IPS-NIHi7 (cell line): ENCODE results near the gene FMN2.
A peak's percentile ranks its signal among the peaks of the same experiment; 100 is the strongest.

Source experiments
- DNase-seq: peaks from one replicate; pipeline ENCODE4 v3.0.0; 2012; ENCODE audit warnings: mixed read lengths; ENCODE audit errors: extremely low spot score

The FMN2 gene

DNA sequence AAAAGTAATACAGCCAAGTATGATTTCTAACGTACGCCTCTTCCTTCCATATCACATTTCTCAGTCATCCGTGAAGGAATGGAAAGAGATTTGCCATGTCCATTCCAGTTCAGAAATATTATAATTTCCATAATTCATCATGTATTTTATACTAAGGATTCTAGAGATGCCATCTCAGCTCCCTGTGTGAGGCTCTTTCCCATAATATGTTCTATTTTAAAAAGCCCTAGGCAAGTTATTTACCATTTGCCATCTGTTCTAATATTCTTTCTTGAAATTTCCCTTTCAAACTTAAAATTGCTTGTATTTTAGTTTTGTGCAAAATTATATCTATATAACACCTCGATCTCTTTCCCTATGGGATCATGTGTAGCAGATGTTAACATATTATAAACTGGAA is 106.7 kb downstream of the FMN2 start:
- DNase-seq: no peak

DNA sequence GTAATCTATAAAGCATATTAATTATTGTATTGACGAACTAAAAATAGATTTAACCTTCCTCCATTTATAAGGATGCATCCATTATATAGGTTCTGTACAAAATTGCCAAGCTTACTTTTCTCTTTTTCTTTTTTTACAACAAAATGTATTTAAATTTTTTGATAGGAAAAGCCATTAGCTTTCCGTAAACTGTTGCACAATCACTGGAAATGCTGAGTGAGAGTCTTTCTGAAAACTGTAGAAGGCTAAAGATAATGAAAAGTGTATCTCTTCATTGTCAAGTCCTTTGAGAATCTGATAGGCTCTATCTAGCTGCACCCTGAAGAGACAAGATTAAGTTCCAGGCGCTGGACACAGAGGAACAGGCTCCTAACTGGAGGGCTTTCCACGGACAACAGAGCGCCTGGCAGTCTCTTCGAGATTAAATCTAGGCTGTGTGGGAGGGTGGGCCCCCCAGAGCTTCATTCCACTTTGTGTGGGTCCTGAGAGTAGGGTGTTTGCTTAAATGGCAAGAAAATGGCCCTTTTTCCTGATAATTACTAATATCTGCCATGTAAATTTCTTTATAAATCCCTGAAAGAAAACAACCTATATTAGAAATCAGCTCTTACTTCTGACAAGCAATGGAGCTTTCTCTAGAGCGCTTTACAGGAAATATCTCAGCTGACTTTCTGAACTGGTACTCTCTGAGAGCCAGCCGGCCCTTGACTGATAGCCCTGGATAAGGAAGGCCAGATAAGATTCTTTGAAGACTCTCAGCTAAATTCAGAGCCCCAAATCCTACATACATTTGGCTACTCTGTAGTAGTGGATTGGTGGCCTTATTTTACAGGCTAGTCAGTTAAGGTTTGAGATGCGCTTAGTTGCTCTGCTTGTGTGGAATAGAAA is 108.3 kb downstream of the FMN2 start:
- DNase-seq: peak; percentile 20

DNA sequence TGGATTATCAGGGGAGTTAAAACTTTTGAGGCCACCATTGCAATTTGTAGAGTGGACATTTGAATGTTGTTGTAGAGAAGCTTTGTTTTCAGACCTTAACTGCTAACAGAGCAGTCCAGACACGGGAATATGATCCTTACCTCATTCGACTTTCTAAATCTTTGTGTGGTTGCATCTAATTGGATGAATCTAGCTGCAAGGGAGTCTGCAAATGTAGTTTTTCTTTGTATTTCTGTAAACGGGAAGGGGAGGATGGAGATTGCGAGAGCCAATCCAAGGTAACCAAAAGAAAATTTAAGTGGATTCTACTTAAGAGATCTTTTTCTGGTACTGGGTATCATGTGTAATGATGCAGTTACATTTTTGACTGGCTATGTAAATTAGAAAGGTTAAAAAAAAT is 110.2 kb downstream of the FMN2 start:
- DNase-seq: no peak

DNA sequence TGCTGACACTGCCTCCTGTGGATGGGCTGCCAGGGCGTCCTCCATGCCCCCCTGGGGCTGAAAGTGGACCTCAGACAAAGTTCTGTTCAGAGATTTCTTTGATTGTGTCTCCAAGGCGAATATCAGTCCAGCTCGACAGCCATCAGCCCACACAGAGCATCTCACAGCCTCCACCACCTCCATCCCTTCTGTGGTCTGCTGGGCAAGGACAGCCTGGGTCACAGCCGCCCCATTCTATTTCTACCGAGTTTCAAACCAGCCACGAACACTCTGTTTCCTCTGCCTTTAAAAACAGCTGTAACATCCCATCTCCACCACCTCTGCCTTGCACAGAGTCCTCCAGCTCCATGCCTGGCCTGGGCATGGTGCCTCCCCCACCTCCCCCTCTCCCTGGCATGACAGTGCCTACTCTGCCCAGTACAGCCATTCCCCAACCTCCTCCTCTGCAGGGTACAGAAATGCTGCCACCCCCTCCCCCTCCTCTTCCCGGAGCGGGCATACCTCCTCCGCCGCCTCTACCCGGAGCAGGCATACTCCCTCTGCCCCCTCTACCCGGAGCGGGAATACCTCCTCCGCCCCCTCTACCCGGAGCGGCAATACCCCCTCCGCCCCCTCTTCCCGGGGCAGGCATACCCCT is 115.5 kb downstream of the FMN2 start:
- DNase-seq: no peak

- DNase-seq: no peak
Measured at GRCh38 chr1:240210026-240210425, 118.3 kb downstream of the FMN2 start.

GRCh38 chr1:240212556-240212955 is 120.9 kb downstream of the FMN2 start:
- DNase-seq: no peak

- DNase-seq: no peak
Measured at GRCh38 chr1:240217403-240217802, 125.7 kb downstream of the FMN2 start.

DNA sequence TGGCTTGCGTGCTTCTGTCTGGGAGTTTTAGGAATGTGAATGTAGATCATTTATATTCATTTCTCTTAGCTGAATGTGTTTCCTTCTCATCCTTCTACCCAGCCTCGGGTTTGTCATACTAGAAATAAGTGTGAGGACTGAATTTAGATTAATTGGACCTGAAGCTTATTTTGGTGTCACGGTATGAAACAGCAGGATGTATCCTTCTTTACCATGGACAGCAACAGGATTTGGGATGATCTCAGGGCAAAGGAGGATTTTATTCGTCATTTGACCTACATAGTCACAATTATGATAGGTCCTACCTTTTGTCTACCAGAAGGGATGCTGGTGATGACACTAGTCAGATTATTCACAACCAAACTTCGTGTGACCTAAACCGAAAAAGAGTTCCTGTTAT is 127.4 kb downstream of the FMN2 start:
- no peak for DNase-seq

GRCh38 chr1:240226102-240226501 is 134.4 kb downstream of the FMN2 start:
- no peak for DNase-seq

- DNase-seq: no peak
Measured at GRCh38 chr1:240230816-240231215, 139.1 kb downstream of the FMN2 start.

- DNase-seq: no peak
Measured at GRCh38 chr1:240232530-240232929, 140.8 kb downstream of the FMN2 start.

DNA sequence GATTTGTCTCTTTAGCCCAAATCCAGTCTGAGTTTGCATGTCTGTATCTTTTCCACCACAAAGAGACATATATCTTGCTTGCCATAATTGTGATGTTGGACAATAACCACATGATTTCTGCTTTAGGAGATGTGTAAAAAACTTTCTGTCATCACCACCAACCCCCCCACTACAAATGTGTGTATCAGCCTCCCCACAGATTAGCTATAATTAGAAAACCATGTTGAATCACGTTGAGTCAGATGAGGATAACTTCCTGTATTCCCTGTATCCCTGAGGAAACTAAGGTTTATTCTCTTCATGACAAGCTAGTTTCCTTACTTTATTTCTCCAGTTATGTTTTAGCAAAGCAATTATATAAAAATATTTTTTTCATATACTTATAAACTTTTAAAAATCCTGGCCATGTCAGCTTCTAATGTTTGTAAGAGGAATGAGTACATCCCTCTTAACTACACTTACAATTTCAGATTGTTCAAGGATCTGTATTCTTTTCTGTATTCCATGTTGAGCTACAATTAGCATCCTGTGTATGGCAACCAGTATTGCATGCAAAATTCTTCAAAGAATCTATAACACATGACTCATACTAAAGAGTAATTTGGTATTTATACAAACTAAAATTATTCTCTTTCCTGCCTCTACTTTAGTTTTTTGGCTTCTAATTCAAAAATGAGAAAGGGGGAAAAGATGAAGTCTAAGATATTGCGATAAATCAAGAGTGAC is 143.0 kb downstream of the FMN2 start:
- DNase-seq: no peak

- DNase-seq: no peak
Measured at GRCh38 chr1:240235521-240236288, 144.0 kb downstream of the FMN2 start.

GRCh38 chr1:240237305-240237721 is 145.6 kb downstream of the FMN2 start:
- no peak for DNase-seq

DNA sequence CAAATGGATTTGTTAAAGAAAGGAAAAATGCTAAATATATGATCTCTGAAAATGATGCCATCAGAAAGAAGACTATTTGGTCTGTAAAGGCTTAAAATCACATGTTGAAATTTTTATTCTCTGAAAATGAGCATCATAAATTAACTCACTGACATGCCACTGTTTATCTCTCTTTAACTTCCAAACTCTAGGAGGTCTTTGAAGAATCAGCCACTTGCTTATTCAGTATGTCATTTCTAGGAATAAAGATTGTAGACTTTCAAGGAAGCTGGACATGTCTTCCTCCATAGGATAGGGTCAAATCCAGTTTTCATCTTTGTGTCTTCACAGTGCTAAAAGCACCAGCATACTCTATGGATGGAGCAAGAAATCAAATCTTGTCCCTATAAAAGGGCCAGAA is 147.6 kb downstream of the FMN2 start:
- DNase-seq: no peak

DNA sequence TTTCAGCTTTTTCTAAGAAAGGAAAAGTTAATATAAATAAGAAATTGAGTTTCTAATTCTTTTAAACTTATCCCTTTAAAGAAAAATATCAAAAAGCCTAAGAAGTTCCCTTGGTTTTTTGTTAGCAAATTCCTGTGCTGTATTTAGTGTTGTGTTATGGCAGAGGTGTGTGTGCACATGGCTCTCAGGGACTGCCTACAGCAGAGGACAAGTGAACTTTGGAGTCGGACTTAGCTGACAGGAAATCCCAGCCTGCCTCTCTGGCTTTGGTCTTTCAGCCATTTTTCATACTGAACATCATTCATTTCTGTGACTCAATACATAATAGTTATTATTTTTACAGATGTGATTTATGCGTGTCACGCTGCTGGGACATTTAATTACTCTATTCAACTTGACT is 149.6 kb downstream of the FMN2 start:
- DNase-seq: no peak

DNA sequence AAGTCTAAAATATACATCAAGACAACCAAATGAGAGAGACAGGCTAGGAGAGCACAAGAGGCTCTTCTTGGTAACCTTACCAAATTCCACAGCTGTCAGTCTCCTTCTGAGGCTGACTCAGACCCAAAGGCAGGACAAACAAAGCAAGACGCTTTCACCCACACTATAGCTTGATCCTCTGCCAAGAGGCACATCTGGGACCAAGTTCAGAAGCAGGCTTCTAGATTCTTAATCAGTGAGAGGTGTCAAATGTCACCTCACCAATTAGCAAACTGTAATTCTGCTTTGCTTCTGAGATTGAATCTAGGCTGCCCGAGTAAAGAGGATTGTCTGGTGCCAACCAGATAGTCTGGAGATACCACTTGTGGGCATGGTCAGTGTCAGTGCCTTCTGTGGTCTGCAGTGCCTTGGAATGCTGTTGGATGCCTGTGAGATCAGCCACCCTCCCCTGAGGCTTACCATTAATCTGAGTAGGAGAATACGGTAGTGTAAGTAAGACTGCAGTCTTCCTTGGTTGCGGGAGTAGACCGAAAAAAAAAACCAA is 151.0 kb downstream of the FMN2 start:
- DNase-seq: no peak

DNA sequence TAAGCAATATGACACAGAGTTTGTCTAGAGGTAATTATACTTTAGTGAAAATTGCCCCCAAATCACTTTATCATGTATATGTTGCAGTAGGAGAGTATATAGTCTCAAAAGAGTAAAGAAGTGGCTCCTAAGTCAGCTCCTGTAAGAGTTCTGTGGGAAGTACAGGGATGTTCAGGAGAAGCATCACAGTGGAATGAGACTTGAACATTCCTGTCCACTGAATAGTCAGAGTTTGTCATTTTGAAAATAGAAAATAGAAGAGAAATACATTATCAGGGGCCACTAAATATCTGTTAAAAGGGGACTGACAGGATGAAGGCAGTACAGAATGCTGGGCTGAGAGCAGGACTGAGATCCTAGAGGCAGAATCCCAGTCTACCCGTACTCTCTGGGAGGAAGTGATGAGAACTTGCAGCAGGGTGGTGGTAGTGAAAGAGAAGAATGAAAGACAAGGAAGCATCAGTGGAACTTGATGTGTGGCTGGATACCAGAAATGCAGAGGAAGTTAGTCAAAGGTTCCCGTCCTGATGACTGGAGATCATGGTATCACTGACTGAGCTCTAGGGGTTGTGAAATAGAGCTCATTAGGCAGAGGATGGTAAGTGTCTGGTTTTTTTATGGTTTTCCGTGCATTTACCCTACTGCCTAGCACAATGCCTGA is 153.4 kb downstream of the FMN2 start:
- DNase-seq: no peak

- no peak for DNase-seq
Measured at GRCh38 chr1:240245629-240246020, 153.9 kb downstream of the FMN2 start.

DNA sequence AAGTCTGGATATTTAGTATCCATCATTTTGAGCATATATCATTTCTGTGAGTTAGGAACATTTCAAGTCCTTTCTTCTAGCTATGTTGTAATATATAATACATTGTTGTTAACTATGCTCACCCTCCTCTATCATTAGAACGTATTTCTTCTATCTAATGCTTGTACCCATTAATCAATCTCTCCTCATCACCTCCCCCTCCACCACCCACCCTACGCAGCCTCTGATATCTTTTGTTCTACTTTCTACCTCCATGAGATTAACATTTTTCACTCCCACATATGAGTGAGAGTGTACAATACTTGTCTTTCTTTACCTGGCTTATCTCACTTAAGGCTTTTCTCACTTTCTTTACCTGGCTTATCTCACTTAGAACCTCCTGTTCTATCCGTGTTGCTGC is 156.2 kb downstream of the FMN2 start:
- DNase-seq: no peak

DNA sequence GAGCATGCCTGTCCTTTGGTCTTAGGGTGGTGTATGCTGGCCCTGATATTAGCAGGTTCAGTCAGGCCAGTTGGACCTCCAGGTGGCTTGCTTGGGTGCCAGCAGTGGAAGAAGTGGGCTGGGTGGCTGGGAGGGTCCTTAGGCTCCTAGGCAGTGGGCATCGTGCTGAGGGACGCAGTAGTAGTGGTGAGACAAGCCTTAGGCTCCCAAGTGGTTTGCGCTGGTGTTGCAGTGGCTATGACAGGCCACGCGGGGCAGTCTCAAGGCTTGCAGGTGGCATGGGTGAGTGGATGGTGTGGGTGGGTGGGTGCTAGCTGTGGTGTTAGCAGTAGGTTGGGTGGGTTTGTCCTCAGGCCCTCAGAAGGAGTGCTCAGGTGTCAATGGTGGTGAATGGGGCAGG is 162.3 kb downstream of the FMN2 start:
- no peak for DNase-seq
